HG03108 (cell line): ENCODE data around the gene ARHGEF11.
"Not testable (repeated sequence)": the region's sequence is repeated elsewhere in the genome, so short reads cannot be mapped to it uniquely, and the experiment has no call there.

ENCODE experiments used
- ATAC-seq: cut with Tn5 transposase; IDR thresholded peaks from one replicate; pipeline ENCODE4 v1.9.1; 2021; ENCODE audit warnings: moderate library complexity; ENCODE audit not compliant: unreplicated experiment

ARHGEF11 gene

GRCh38 chr1:156931974-156932710 is 113.4 kb downstream of the ARHGEF11 start:
- ATAC-seq, result no peak

- ATAC-seq, result no peak
These were observed 114.2 kb downstream of the ARHGEF11 start for GRCh38 chr1:156931211-156931952.

GRCh38 chr1:156930483-156930882 is 115.1 kb downstream of the ARHGEF11 start:
- no peak for ATAC-seq

GRCh38 chr1:156929596-156930238 is 115.8 kb downstream of the ARHGEF11 start:
- no peak for ATAC-seq

GRCh38 chr1:156928043-156928602 is 117.4 kb downstream of the ARHGEF11 start:
- ATAC-seq, result no peak

GRCh38 chr1:156927215-156928042 is 118.1 kb downstream of the ARHGEF11 start:
- no peak for ATAC-seq

- not testable (repeated sequence) for ATAC-seq
These were observed 118.8 kb downstream of the ARHGEF11 start for GRCh38 chr1:156926695-156927094.

- no peak for ATAC-seq
These were observed 119.4 kb downstream of the ARHGEF11 start for GRCh38 chr1:156926175-156926574.

GRCh38 chr1:156925154-156926010 is 120.2 kb downstream of the ARHGEF11 start:
- ATAC-seq, result no peak

GRCh38 chr1:156924478-156925153 is 120.9 kb downstream of the ARHGEF11 start:
- no peak for ATAC-seq

GRCh38 chr1:156923670-156924477 is 121.7 kb downstream of the ARHGEF11 start:
- no peak for ATAC-seq

- no peak for ATAC-seq
These were observed 122.4 kb downstream of the ARHGEF11 start for GRCh38 chr1:156922986-156923669.

GRCh38 chr1:156921053-156921529 is 124.5 kb downstream of the ARHGEF11 start:
- ATAC-seq, result no peak

GRCh38 chr1:156920233-156921052 is 125.1 kb downstream of the ARHGEF11 start, which contains the start of gene LRRC71:
TSS of gene LRRC71 (plus strand) at chr1:156920632. CDS start at chr1:156920804, 172 bp downstream.
- no peak for ATAC-seq

- no peak for ATAC-seq
These were observed 131.1 kb downstream of the ARHGEF11 start for GRCh38 chr1:156914440-156914856.

GRCh38 chr1:156913809-156914387 is 131.6 kb downstream of the ARHGEF11 start:
- no peak for ATAC-seq
